Trophoblast cell (in vitro differentiated cells and primary cell): ENCODE results near the gene LTA4H.
A peak's percentile ranks its signal among the peaks of the same experiment; 100 is the strongest.

Source experiments
- DNase-seq, 2 donors: peaks; one replicate each; pipeline ENCODE4 v3.0.0-alpha.2; 2016
- H2AFZ ChIP-seq: 2 replicates; pipeline ENCODE4 v1.6.1; 2013; ENCODE audit warnings: low read length, moderate library complexity, mild to moderate bottlenecking; ENCODE audit not compliant: insufficient read depth, poor library complexity
- H2AK5ac ChIP-seq: 2 replicates; pipeline ENCODE4 v1.6.1; 2013; ENCODE audit warnings: mild to moderate bottlenecking, low read length
- H2BK120ac ChIP-seq: 2 replicates; pipeline ENCODE4 v1.6.1; 2013; ENCODE audit warnings: low read length, mild to moderate bottlenecking, moderate library complexity; ENCODE audit not compliant: insufficient read depth, poor library complexity
- H2BK12ac ChIP-seq: 2 replicates; pipeline ENCODE4 v1.6.1; 2013; ENCODE audit warnings: mild to moderate bottlenecking, low read length, moderate library complexity
- H2BK5ac ChIP-seq: 2 replicates; pipeline ENCODE4 v1.6.1; 2013; ENCODE audit warnings: low read length, low read depth, moderate library complexity, mild to moderate bottlenecking; ENCODE audit not compliant: poor library complexity
- H3K14ac ChIP-seq: 2 replicates; pipeline ENCODE4 v1.6.1; 2013; ENCODE audit warnings: mild to moderate bottlenecking, low read length
- H3K18ac ChIP-seq: 2 replicates; pipeline ENCODE4 v1.6.1; 2013; ENCODE audit warnings: mild to moderate bottlenecking, low read length
- H3K23ac ChIP-seq: 2 replicates; pipeline ENCODE4 v1.6.1; 2013; ENCODE audit warnings: low read length
- H3K27ac ChIP-seq: 2 replicates; pipeline ENCODE4 v1.5.1; 2013; ENCODE audit warnings: low read depth, mild to moderate bottlenecking, inconsistent platforms, low read length, moderate library complexity
- H3K27me3 ChIP-seq: 2 replicates; pipeline ENCODE4 v1.6.1; 2013; ENCODE audit warnings: inconsistent platforms, mild to moderate bottlenecking, low read length, moderate library complexity; ENCODE audit not compliant: insufficient read depth
- H3K36me3 ChIP-seq, 2 experiments: 1 replicate in 1 of 2; 2 replicates in 1 of 2; pipeline ENCODE4 v1.6.1; 2013; ENCODE audit warnings: low read length in 2 of 2, mild to moderate bottlenecking in 2 of 2, moderate library complexity in 1 of 2; ENCODE audit not compliant: insufficient read depth in 2 of 2, control insufficient read depth in 1 of 2
- H3K4ac ChIP-seq: 2 replicates; pipeline ENCODE4 v1.6.1; 2013; ENCODE audit warnings: low read depth, mild to moderate bottlenecking, low read length, moderate library complexity
- H3K4me1 ChIP-seq, 2 experiments: 1 replicate in 1 of 2; 2 replicates in 1 of 2; pipeline ENCODE4 v1.6.1; 2013; ENCODE audit warnings: low read length in 2 of 2, mild to moderate bottlenecking in 2 of 2, moderate library complexity in 1 of 2; ENCODE audit not compliant: insufficient read depth in 2 of 2, control insufficient read depth in 1 of 2
- H3K4me2 ChIP-seq: 2 replicates; pipeline ENCODE4 v1.6.1; 2013; ENCODE audit warnings: inconsistent platforms, mild to moderate bottlenecking, low read length, moderate library complexity
- H3K4me3 ChIP-seq: 2 replicates; pipeline ENCODE4 v1.5.1; 2013; ENCODE audit warnings: mild to moderate bottlenecking, low read depth, low read length, inconsistent platforms
- H3K79me1 ChIP-seq: one replicate; pipeline ENCODE4 v1.6.1; 2013; ENCODE audit warnings: low read length
- H3K79me2 ChIP-seq: 2 replicates; pipeline ENCODE4 v1.6.1; 2013; ENCODE audit warnings: low read length, mild to moderate bottlenecking; ENCODE audit not compliant: control insufficient read depth, insufficient read depth, poor library complexity
- H3K9ac ChIP-seq: 2 replicates; pipeline ENCODE4 v1.6.1; 2013; ENCODE audit warnings: mild to moderate bottlenecking, low read length
- H3K9me3 ChIP-seq: 2 replicates; pipeline ENCODE4 v1.6.1; 2013; ENCODE audit warnings: low read depth, mild to moderate bottlenecking, control low read depth, inconsistent platforms, low read length; ENCODE audit not compliant: insufficient read depth
- H4K12ac ChIP-seq: 2 replicates; pipeline ENCODE4 v1.6.1; 2013; ENCODE audit warnings: low read depth, mild to moderate bottlenecking, low read length, moderate library complexity
- H4K8ac ChIP-seq: 2 replicates; pipeline ENCODE4 v1.6.1; 2013; ENCODE audit warnings: low read depth, mild to moderate bottlenecking, low read length, moderate library complexity
- H4K91ac ChIP-seq: one replicate; pipeline ENCODE4 v1.6.1; 2013; ENCODE audit warnings: low read depth, mild to moderate bottlenecking, low read length, moderate library complexity
- WGBS: extraction: QIAGEN DNeasy Blood & Tissue Kit; methylation state at CpG from one replicate; pipeline ENCODE4 v1.1.7; 2013; ENCODE audit warnings: missing lambda C conversion rate; ENCODE audit not compliant: insufficient read length, insufficient coverage; ENCODE audit errors: extremely low coverage; 5-methylcytosine and 5-hydroxymethylcytosine counted together

The LTA4H gene

DNA sequence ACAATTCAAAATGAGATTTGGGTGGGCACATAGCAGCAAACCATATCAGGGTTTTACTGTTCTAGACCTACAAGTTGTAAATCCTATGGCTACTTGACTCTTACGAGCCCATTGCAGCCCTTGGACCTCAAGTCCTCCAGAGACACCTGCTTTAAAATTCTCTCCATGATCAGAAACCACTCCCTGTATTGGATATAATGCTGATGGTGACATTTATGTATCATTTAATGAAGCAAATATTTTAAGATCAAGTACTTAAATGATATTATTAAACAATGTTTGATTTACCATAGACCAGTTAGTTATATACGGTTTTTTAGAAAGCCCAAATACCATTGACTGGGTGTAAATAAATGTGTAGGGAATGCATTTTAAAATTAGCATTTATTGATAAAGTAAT lies 68.1 kb downstream of the LTA4H start:
- DNase-seq, result no peak
- Histone ChIP-seq H3K23ac (no peak overlapping the region), H3K18ac (no peak overlapping the region), H3K4me1 (peaks cover 14 to 18% of the 10 kb centered on the region in 2 experiments), H3K14ac (no peak overlapping the region), H3K79me2 (no peaks in the 10 kb centered on the region), H3K27me3 (no peaks in the 10 kb centered on the region), H4K12ac (no peak overlapping the region), H3K4ac (no peak overlapping the region), H2BK5ac (no peak overlapping the region), H2BK12ac (peak overlapping the region; percentile 15), H2BK120ac (no peak overlapping the region), H3K4me2 (no peak overlapping the region), H2AFZ (no peak overlapping the region), H3K27ac (peak overlapping the region; percentile 79), H3K4me3 (no peak overlapping the region), H3K36me3 (no peaks in the 10 kb centered on the region), H3K9me3 (no peaks in the 10 kb centered on the region), H3K79me1 (peaks cover 13% of the 10 kb centered on the region), H2AK5ac (no peak overlapping the region), H4K8ac (no peak overlapping the region), H4K91ac (peak overlapping the region; percentile 63), H3K9ac (no peak overlapping the region)
- no CpG with 5 or more reads among the region's 2 CpGs for WGBS

DNA sequence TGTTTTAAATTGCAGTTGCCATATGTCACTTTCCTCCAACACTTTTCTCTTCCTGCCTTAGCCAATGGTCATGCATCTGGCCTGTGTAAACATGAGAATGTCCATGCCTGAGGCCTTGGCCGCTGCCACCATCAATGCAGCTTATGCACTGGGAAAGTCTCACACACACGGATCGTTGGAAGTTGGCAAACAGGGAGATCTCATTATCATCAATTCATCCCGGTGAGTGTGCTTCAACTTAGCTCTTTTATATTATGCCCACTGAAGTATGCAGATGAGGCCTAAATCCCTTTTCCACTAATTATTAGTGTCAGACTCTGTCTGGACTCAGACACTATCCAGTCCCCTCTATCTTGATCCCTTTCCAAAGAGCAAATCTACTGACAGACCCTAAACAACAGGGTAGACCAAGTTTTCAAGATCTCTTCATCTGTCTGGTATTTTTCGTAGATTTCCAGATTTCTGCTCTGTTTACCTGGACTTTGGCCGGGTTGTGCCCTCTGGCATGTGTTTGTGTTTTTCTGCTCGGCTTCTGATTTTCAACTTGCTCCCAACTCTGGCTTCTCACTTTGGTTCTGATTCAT lies 69.0 kb downstream of the LTA4H start:
- Histone ChIP-seq H2AK5ac (no peak overlapping the region), H4K8ac (no peak overlapping the region), H3K4me3 (no peak overlapping the region), H3K79me2 (no peaks in the 10 kb centered on the region), H3K23ac (no peak overlapping the region), H4K91ac (peak overlapping the region; percentile 63), H3K4me1 (peaks cover 9 to 12% of the 10 kb centered on the region in 2 experiments), H3K27me3 (no peaks in the 10 kb centered on the region), H3K4ac (no peak overlapping the region), H3K9me3 (no peaks in the 10 kb centered on the region), H3K4me2 (peak overlapping the region; percentile 31), H3K36me3 (no peaks in the 10 kb centered on the region), H4K12ac (no peak overlapping the region), H2AFZ (no peak overlapping the region), H2BK5ac (peak overlapping the region; percentile 58), H3K18ac (no peak overlapping the region), H3K79me1 (peaks cover 10% of the 10 kb centered on the region), H3K27ac (peak overlapping the region; percentile 79), H2BK120ac (no peak overlapping the region), H3K14ac (no peak overlapping the region), H2BK12ac (no peak overlapping the region), H3K9ac (no peak overlapping the region)
- peak; percentile 61 to 79 for DNase-seq
- no CpG with 5 or more reads among the region's 7 CpGs for WGBS

DNA sequence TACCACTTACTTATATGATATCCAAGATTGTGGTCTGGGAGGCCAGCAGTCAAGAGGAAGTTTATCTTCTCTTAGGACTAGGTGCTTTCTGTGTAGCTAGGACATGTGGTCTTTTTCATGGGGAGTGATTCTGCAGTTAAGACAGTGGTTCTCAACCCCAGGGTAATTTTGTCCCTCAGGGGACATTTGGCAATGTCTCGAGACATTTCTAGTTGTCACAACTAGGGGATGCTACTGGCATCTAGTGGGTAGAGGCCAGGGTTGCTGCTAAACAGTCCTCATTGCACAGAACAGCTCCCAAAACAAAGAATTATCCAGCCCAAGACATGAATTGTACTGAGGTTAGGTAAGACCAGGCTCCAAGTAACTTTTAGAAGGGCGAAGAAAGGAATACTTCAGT lies 72.3 kb downstream of the LTA4H start:
- DNase-seq, result no peak
- no peak overlapping the region for H2BK12ac ChIP-seq

DNA sequence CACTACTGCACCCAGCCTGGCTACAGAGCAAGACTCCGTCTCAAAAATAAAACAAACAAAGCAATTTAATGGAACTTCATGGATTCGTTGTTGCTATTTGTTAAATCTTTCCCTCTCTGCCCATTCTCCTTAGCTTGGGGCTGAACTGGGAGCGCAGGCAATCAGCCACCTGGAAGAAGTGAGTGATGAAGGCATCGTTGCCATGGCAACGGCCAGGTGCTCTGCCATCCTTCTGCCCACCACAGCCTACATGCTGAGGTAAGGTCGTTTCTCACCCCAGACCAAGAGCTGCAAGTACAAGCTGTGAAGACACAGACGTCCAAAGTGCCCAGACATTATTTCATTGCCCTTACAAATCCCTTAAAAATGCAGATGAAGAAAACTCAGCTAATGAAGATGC lies 73.2 kb downstream of the LTA4H start:
- DNase-seq, result no peak
- Histone ChIP-seq H3K4ac (no peak overlapping the region), H3K79me2 (no peaks in the 10 kb centered on the region), H3K27ac (no peak overlapping the region), H2BK5ac (no peak overlapping the region), H2BK12ac (no peak overlapping the region), H3K9me3 (no peaks in the 10 kb centered on the region), H4K8ac (no peak overlapping the region), H3K4me3 (no peak overlapping the region), H3K4me2 (no peak overlapping the region), H3K79me1 (peaks cover 4% of the 10 kb centered on the region), H3K14ac (no peak overlapping the region), H3K18ac (no peak overlapping the region), H3K4me1 (peaks cover 4 to 7% of the 10 kb centered on the region in 2 experiments), H3K36me3 (no peaks in the 10 kb centered on the region), H2BK120ac (no peak overlapping the region), H3K9ac (no peak overlapping the region), H2AK5ac (no peak overlapping the region), H2AFZ (no peak overlapping the region), H4K12ac (no peak overlapping the region), H4K91ac (no peak overlapping the region), H3K23ac (no peak overlapping the region), H3K27me3 (no peaks in the 10 kb centered on the region)
- no CpG with 5 or more reads among the region's 7 CpGs for WGBS

More for the DNA sequence above, 72.3 kb downstream of the LTA4H start:
- no peak overlapping the region for H3K27ac ChIP-seq
- peaks cover 5 to 8% of the 10 kb centered on the region in 2 experiments for H3K4me1 ChIP-seq
- no peaks in the 10 kb centered on the region for H3K36me3 ChIP-seq
- no peak overlapping the region for H4K8ac ChIP-seq
- H2BK120ac ChIP-seq, result no peak overlapping the region
- H4K91ac ChIP-seq, result no peak overlapping the region
- H3K14ac ChIP-seq, result no peak overlapping the region
- no peak overlapping the region for H3K4me3 ChIP-seq
- H2AFZ ChIP-seq, result no peak overlapping the region
- H3K4me2 ChIP-seq, result no peak overlapping the region
- no peaks in the 10 kb centered on the region for H3K27me3 ChIP-seq
- H3K9ac ChIP-seq, result no peak overlapping the region
- H3K23ac ChIP-seq, result no peak overlapping the region
- H3K18ac ChIP-seq, result no peak overlapping the region
- no peak overlapping the region for H4K12ac ChIP-seq
- H3K79me2 ChIP-seq, result no peaks in the 10 kb centered on the region
- H2BK5ac ChIP-seq, result no peak overlapping the region
- H3K4ac ChIP-seq, result no peak overlapping the region
- H3K9me3 ChIP-seq, result no peaks in the 10 kb centered on the region
- H2AK5ac ChIP-seq, result no peak overlapping the region
- no CpG with 5 or more reads among the region's 2 CpGs for WGBS
- peaks cover 4% of the 10 kb centered on the region for H3K79me1 ChIP-seq
